GM19372 (cell line): ENCODE data around the gene COQ3.

Experiments
- ATAC-seq: cut with Tn5 transposase; IDR thresholded peaks from one replicate; pipeline ENCODE4 v1.9.1; 2021; ENCODE audit warnings: mild to moderate bottlenecking, low read depth, moderate library complexity; ENCODE audit not compliant: unreplicated experiment

Gene COQ3, protein sequence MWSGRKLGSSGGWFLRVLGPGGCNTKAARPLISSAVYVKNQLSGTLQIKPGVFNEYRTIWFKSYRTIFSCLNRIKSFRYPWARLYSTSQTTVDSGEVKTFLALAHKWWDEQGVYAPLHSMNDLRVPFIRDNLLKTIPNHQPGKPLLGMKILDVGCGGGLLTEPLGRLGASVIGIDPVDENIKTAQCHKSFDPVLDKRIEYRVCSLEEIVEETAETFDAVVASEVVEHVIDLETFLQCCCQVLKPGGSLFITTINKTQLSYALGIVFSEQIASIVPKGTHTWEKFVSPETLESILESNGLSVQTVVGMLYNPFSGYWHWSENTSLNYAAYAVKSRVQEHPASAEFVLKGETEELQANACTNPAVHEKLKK

DNA sequence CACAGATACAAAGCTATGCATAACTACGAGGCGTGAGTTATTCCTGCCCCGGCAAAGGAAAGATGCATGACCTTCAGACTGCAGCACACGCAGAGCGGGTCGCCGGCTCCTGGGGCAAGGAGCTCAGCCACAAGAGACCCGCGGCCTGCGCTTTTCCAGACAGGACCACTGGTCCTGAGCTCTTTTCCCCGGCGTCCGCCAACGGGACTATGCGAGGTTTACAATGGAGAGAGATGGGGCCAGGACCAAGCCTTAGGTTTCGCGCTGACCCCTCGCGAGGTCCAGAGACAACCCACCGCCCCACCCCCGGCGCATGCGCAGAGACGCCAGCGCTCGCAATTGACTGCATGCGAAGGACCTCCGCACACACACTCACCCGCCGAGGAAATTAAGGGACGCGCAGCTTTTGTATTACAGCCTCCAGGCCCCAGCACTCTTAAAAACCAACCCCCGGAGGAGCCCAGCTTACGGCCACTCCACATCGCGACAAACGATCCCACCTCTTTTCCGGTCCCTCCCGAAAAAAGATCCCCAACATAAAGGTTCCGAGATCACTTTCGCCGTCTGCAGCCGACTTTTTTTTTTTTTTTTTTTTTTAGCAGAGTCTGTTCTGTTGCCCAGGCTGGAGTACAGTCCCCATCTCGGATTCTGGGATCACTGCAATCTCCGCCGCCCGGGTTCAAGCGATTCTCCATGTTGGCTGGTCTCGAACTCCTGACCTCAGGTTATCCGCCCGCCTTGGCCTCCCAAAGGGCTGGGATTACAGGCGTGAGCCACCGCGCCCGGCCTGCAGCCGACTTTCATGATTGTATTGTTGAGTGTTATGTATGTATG is at the start of gene COQ3:
COQ3 (minus strand) TSS at position 498 of the 834 bp plus-strand sequence; CDS start at position 482, 16 bp downstream.
- ATAC-seq: peak; percentile 72

DNA sequence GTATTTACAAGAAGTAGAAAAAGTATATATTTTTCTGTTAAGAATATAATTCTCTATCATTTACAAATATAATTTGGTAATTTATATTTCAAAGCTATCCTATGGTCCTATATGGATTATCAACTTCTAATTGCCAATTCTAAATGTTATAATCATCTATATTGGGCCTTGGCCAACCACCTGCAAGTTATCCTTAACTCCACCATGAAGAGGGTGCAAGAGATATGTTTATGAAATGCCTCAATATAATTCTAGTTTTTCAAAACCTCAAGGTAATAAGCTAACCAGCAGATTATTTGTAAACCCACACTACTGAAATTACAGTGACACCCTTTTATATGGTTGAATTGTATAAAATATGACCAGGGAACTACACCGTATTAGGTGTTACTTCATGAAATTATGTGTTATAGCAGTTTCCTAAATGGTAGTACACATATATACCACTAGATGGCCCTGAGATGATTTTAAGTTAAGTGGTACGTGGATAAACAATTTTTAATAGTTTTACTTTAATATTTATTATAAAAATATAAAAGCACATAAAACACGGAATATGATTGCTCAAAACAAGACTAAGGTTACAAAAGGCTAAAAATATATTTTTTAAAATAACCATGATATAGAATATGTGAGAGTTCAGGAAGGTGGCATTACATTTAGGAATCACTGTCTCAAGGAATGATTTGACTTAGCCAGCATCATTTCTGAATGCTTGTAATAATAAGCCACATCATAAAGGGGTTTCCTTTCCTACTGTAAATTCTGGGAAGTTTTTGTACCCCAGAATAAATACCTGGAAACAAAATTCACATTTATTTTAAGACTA is 40.9 kb upstream of the COQ3 start:
- peak; percentile 89 for ATAC-seq

DNA sequence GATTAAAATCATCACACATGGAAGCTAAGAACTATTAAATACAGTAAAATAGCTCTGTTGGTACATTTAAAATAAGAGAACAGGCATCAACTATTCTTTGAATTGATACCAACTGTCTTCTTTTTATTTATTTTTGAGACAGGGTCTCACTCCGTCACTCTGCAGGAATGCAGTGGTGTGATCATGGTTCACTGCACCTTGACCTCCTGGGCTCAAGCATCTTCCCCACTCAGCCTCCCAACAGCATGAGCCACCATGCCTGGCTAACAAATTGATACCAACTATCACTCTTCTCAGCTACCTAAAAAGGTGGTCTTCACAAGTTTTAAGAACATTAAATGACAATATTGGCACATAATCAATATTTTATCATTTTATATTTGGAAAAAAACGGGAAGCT is 38.9 kb upstream of the COQ3 start:
- ATAC-seq: no peak

DNA sequence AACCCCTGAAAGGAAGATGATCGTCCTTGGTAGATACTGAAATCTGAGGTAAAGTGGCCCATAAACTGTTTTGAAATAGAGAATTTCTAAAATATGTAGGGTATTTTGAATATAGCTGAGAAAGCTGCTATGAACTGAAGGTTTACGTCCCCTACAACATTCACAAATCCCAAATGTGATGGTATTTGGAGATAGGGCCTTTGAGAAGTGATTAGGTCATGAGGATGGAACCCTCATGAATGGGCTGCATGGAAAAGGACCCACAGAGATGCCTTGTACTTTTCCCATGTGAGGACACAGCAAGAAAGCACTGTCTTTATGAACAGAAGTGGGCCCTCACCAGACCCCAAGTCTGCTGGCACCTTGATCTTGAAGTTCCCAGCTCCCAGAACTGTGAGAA is 37.9 kb upstream of the COQ3 start:
- no peak for ATAC-seq

DNA sequence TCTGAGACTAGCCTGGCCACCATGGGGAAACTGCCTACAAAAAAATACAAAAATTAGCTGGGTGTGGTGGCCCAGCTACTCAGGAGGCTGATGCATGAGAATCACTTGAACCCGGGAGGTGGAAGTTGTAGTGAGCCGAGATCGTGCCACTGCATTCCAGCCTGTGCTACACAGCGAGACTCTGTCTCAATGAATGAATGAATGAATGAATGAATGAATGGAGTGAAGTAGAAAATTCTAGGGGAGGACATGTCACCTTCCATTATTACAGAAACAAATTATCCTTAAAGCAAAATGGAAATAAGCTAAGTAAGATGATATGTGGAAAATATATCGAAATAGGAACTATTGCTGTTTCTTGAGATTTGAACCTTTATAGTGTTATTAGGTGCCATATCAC is 34.0 kb upstream of the COQ3 start:
- ATAC-seq: no peak

DNA sequence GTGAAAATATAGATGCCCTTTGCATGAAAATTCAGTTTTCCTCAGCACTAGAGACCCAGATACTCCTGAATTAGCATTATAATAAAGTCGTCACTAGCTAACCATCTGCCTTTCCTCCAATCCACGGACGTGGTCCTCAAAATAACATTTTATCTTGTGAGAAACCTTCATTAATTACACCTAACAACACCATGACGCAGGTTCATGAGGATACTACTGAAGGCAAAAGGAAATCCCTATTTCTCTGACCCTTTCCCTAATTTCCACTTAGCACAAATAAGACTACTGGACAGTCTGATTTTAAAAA is 32.4 kb upstream of the COQ3 start:
- no peak for ATAC-seq

DNA sequence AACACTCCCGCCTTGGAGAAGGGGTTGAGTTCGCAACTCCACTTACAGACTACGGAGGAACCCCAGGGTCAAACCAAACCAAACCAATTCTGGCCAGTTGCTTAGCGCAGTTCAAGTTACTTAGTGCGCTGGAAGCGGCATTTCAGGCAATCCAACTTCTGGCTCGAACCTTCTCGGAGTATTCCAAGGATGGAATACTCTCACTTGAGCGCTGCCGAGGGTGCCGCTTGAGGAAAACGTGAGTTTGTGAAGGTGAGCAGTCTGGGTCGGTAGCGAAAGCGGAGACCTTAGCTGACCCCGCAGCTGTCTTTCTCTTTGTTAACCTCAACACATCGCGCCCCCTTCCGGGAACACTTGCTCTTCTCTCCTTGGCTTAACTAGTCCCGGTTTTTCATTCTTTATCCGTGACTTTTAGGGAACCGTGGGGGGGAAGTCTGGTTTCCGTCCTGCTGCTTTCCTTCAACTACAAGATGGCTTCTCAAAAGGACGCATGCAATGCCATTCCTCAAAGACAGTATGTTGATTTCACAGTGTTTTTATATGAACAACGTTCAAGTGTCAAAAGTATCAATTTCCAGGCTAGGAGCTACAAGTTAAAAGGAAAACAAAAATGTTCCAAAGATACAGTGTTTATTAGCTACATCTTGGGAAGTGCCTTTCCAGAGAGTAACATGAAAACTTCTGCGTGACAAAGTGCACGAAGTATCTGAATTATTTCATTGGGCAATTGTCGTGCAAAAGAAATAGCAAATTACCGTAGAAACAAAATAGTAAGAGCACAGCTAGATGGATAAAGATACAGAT is 31.9 kb upstream of the COQ3 start:
- ATAC-seq: peak; percentile 41

DNA sequence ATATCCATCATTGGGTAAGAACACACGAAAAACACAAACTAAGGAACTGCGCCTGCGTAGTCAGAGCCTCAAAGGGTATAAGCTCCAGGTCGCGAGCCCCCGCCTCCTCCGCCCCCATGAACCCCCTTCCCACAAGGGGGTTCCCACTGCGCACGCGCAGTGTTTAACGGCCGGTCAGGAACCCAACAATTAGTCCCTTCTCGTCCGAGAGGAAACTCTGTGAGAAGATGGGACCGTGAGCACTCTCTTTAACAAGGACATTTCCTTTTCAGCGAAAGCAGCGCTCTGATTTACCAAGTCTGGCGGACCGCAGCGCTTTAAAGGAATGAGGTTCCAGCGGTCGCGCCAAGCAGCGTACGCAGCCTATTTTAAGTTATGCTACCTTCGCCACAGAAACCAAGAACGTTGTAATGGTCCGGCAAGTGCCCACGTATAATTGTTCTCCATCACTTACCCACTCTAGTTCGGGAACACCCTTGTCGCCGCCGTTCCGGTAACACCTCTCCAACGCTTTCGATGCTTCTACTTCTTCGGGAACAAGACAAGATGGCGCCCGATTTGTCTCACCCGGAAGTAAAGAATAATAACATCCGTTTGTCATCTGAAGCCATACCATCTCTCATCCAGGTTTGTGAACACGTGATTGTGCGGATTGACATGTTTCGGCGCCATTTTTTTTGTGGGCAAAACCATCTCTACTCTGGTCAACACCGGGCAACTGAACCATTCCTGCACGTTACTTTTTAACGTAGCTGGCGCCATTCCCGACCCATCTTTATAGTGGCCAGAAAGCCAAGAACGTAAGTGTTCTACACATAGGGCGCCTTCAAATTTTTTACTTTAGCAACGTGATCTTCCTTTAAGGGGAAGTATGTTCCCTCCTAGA is 31.0 kb upstream of the COQ3 start, which contains the start of gene PNISR:
PNISR (minus strand) TSS at position 548 of the 886 bp plus-strand sequence. CDS start 10,649 bp downstream, outside the sequence.
- peak; percentile 86 for ATAC-seq

DNA sequence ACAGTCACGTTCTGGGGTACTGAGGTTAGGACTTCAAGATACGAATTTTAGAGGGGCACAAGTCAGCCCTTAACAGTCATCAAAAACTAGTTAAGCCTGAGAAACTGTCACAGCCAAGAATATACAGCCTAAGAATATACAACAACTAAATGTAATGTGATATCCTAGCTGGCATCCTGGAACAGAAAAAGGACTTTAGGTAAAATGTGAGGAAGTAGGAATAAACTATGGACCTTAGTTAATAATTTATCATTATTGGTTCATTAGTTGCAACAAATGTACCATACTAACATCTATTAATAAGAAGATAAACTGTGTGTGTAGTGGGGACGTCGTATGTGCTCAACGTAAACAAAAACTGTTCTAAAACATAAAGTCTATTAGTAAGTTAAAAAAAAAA is 30.0 kb upstream of the COQ3 start:
- ATAC-seq: no peak

DNA sequence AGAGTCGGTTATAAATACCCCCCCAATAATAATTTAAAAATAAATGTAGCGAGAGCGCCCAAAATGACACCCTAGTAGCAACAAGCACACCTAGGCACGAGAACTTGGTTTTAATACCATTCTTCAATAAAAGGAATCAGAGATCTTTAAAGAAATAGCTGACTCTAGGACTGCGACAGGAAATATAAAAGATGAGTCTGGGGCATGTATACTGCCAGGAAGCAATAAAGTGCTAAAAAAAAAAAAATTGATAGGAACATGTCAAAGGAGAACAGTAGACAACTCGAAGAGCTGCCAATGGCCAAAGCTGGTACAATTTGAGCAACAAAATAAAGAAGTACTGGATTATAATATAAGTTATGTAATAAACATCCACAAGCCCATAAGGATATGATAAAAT is 28.9 kb upstream of the COQ3 start:
- no peak for ATAC-seq

DNA sequence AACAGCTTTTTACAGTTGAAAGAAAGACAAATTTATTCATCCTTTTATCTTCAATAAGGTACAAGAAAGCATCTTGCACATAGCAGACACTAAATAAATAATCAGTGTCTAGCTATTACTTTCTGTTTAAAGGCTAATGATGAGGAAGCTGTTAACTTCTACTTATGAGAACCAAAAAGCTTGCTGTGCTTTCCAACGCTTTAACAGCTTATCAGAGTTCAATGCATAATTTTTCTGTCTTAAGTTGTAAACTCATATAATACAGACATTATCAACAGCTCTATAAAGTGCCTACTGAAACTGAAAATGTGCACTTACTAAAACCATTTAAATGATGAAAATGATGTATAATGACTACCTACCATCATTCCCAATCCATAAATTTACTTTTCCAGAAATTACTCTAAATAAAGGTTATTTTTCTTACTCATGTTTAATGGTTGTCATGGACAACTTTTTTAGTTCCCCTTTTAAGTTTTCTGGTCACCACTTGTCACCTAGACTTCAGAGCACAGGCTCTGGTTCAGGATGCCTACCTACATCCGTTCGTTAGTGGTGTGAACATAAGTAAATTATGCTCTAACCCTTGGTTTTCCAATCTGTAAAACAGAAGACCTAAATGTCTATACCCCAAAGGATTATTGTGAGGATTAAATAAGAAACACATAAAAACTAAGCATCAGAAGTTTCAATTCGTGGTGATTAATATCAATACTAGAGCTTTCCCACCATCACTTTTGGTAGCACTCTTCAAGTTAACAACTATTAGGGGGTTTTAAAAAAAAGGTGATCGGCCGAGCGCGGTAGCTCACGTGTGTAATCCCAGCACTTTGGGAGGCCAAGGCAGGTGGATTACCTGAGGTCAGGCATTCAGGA is 23.1 kb upstream of the COQ3 start:
- ATAC-seq: peak; percentile 86

DNA sequence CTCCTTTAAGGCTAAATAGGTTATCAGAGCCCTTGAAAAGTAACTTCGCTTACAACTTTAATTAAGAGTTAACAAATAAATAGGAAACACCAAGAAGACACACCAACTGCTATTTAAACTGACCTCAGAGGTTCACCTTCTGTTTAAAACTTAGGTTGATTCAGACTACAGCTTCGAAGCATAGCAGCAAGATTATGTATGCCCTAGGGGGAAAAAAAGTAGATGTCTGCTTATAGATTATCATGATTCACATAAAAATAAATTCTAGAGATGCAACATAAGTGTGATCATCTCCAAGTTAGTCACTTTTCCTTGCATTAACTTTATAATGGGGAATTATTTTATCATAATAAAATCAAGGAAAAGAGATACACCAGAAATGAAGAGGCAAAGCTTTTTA is 22.2 kb upstream of the COQ3 start:
- no peak for ATAC-seq

DNA sequence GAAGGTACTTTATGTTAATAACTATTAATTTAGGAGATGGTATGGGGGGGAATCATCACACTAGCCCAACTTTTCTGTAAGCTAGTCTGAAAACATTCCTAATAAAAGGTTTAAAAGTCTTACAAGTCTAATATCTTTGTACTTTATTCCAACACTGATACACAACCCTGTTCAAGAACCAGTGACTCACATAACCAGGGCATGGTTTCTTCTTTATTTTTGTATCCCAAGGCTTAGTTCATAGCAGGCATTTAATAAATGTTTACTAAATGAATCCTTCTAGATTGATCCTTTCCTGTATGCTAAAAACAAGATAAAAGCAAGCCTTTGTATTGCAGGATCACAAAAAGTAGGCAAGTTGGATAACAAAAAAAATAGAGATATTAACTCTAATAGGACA is 21.5 kb upstream of the COQ3 start:
- ATAC-seq: no peak

DNA sequence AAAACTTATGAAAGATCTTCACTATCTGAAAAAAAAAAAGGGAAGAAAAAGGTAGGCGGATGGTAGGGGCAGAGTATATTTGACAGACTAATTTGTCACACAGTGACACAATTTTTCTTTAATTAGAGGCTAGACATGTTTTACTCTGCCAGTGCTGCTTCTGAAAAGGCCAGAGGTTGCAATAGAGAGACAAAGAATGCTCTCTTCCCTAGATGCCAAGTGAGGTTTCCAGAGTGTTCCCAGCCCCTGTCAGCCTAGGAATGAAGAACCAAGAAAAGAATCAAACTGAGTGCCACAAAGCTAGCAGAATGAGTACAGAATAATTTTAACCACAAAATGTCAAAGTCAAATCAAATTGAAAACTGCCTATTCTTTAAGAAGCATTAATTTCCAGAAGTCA is 18.1 kb upstream of the COQ3 start:
- ATAC-seq: no peak

DNA sequence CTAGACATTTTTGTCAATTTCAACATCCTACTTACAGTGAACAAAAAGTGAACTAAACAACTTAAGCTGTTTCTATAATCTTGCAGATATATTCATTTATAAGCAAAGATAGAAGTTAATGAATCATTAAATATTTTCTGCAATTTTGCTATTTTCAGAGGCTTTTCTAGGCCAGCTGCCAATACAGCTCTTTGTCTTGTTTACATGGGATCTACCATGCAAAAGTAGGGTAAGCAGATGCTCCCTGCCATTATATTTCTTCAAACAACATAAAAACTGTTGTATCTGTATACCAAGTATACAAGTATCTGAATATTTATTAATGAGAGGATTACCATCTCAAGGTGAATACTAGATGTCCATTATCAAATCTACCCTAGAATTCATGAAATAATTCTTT is 15.7 kb upstream of the COQ3 start:
- ATAC-seq: no peak

DNA sequence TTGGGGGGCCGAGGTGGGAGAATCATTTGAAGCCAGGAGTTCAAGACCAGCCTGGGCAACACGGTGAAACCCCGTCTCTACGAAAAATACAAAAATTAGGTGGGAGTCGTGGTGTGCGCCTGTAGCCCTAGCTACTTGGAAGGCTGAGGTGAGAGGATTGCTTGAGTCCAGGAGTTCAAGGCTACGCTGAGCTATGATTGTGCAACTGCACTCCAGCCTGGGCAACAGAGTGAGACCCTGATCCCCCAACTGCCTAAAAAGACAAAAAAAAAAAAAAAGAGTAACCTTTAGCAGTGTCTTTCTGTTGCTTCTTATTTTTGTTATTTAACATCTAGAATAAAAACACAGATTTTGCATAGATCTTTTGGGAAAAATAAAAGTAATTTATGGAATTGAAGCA is 13.1 kb upstream of the COQ3 start:
- no peak for ATAC-seq

DNA sequence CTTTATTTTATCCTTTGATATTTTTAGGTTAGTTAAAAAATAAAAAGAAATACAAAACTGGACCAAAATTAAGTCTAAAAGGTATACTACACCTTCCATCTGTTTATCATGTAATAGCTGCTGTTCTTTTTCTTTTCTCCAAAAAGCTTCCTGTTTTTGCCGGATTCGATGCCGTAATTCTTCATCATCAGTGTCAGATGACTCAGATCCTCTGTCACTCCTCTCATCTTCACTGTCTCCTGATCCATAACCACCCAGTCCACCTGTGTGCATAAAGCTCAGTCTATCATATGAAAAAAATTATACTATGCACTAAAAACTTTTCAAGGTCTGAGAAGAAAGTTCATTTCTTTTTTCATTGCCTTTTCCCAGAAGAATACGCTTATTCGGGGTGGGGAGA is 8.5 kb upstream of the COQ3 start:
- no peak for ATAC-seq

DNA sequence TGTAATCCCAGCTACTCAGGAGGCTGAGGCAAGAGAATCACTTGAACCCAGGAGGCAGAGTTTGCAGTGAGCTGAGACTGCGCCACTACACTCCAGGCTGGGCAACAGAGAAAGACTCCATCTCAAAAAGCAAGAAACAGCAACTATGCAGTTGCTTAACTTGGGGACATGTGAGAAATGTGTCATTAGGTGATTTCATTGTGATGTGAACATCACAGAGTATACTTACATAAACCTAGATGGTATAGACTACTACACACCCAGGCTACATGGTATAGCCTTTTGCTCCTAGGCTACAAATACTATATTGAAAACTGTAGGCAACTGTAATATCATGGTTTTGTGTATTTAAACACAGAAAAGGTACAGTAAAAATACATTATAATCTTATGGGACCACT is 3.3 kb upstream of the COQ3 start:
- no peak for ATAC-seq
